ENCODE data around the gene TMPRSS3.

- TF ChIP-seq SRSF3 (IDR thresholded peaks at IDR 0.05; ENCODE audit: insufficient read depth, low read length), result no peak
- TF ChIP-seq CREB5 (CRISPR knock-in tag; IDR thresholded peaks at IDR 0.05), result no peak
- TF ChIP-seq, protein P1, sequence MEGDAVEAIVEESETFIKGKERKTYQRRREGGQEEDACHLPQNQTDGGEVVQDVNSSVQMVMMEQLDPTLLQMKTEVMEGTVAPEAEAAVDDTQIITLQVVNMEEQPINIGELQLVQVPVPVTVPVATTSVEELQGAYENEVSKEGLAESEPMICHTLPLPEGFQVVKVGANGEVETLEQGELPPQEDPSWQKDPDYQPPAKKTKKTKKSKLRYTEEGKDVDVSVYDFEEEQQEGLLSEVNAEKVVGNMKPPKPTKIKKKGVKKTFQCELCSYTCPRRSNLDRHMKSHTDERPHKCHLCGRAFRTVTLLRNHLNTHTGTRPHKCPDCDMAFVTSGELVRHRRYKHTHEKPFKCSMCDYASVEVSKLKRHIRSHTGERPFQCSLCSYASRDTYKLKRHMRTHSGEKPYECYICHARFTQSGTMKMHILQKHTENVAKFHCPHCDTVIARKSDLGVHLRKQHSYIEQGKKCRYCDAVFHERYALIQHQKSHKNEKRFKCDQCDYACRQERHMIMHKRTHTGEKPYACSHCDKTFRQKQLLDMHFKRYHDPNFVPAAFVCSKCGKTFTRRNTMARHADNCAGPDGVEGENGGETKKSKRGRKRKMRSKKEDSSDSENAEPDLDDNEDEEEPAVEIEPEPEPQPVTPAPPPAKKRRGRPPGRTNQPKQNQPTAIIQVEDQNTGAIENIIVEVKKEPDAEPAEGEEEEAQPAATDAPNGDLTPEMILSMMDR (IDR thresholded peaks at IDR 0.05 in 2 of 3, conservative IDR thresholded peaks at IDR 0.05 in 1 of 3; ENCODE audit: insufficient read depth in 2 of 3, low read depth in 1 of 3, low read length in 3 of 3), result no peak
- no peak for TF ChIP-seq TCF7L2 (IDR thresholded peaks at IDR 0.05; ENCODE audit: low read depth, low read length)
- no peak for TF ChIP-seq HNRNPK (IDR thresholded peaks at IDR 0.05; ENCODE audit: low read depth, low read length, poor library complexity, severe bottlenecking)
- TF ChIP-seq ZBTB49 (CRISPR knock-in tag; IDR thresholded peaks at IDR 0.05; ENCODE audit: borderline replicate concordance), result no peak
These were observed 49.4 kb downstream of the TMPRSS3 start for GRCh38 chr21:42346441-42346840.
